GM12892 (cell line): ENCODE measurements around the gene KLK5.

Experiments used
- POLR2A ChIP-seq: IDR thresholded peaks from 2 replicates; pipeline ENCODE4 v1.6.1; 2011; ENCODE audit warnings: low read depth, low read length, control low read depth
- POLR2AphosphoS5 ChIP-seq: IDR thresholded peaks from 2 replicates; pipeline ENCODE4 v1.6.1; 2011; ENCODE audit warnings: low read depth, low read length, control low read depth
- TAF1 ChIP-seq: IDR thresholded peaks from 2 replicates; pipeline ENCODE4 v1.6.1; 2011; ENCODE audit warnings: low read depth, mild to moderate bottlenecking, control low read depth, low read length, borderline replicate concordance

- TF ChIP-seq POLR2AphosphoS5, result no peak
- TF ChIP-seq POLR2A, result no peak
- no peak for TF ChIP-seq TAF1
Observed at GRCh38 chr19:50947123-50947522, 5.7 kb downstream of the KLK5 start.
